Mesenchymal stem cell (in vitro differentiated cells and primary cell): ENCODE measurements around the gene SCN7A.

Experiments
- DNase-seq: peaks from one replicate; pipeline ENCODE4 v3.0.0-alpha.2; 2013
- H2AFZ ChIP-seq: one replicate; pipeline ENCODE4 v1.6.1; 2013; ENCODE audit warnings: low read depth, mild to moderate bottlenecking, control low read depth, inconsistent platforms, low read length, moderate library complexity
- H2AK5ac ChIP-seq: 2 replicates; pipeline ENCODE4 v1.6.1; 2013; ENCODE audit warnings: low read length, moderate library complexity, mild to moderate bottlenecking, inconsistent platforms; ENCODE audit not compliant: severe bottlenecking
- H2BK120ac ChIP-seq: one replicate; pipeline ENCODE4 v1.6.1; 2013; ENCODE audit warnings: low read depth, mild to moderate bottlenecking, inconsistent platforms, low read length, moderate library complexity
- H2BK12ac ChIP-seq, 2 experiments: one replicate each; pipeline ENCODE4 v1.6.1; 2013; ENCODE audit warnings: inconsistent platforms in 2 of 2, low read length in 2 of 2, mild to moderate bottlenecking in 2 of 2, moderate library complexity in 2 of 2, control low read depth in 1 of 2
- H2BK15ac ChIP-seq: one replicate; pipeline ENCODE4 v1.6.1; 2013; ENCODE audit warnings: mild to moderate bottlenecking, low read depth, inconsistent platforms; ENCODE audit not compliant: poor library complexity, severe bottlenecking
- H2BK5ac ChIP-seq: 2 replicates; pipeline ENCODE4 v1.6.1; 2013; ENCODE audit warnings: low read depth, mild to moderate bottlenecking, low read length, control low read depth, inconsistent platforms; ENCODE audit not compliant: poor library complexity, severe bottlenecking
- H3K14ac ChIP-seq, 2 experiments: one replicate each; pipeline ENCODE4 v1.6.1; 2013; ENCODE audit warnings: inconsistent platforms in 2 of 2, low read length in 2 of 2, control low read depth in 1 of 2, mild to moderate bottlenecking in 1 of 2, moderate library complexity in 1 of 2
- H3K18ac ChIP-seq, 2 experiments: one replicate each; pipeline ENCODE4 v1.6.1; 2013; ENCODE audit warnings: inconsistent platforms in 2 of 2, low read length in 2 of 2, control low read depth in 1 of 2, low read depth in 1 of 2, mild to moderate bottlenecking in 1 of 2
- H3K23ac ChIP-seq, 2 experiments: one replicate each; pipeline ENCODE4 v1.6.1; 2013; ENCODE audit warnings: inconsistent platforms in 2 of 2, low read length in 2 of 2, mild to moderate bottlenecking in 2 of 2, moderate library complexity in 2 of 2, control low read depth in 1 of 2
- H3K27ac ChIP-seq: 2 replicates; pipeline ENCODE4 v1.5.1; 2013; ENCODE audit warnings: mild to moderate bottlenecking, moderate library complexity, low read length, control low read depth, inconsistent platforms; ENCODE audit not compliant: poor library complexity, severe bottlenecking
- H3K27me3 ChIP-seq, 2 experiments: 2 replicates each; pipeline versions ENCODE4 v1.6.1 to v1.7.0; 2013; ENCODE audit warnings: low read length in 2 of 2, mild to moderate bottlenecking in 2 of 2, moderate library complexity in 2 of 2, control low read depth in 1 of 2, inconsistent platforms in 1 of 2; ENCODE audit not compliant: control insufficient read depth in 1 of 2, insufficient read depth in 1 of 2
- H3K36me3 ChIP-seq, 2 experiments: 2 replicates each; pipeline versions ENCODE4 v1.6.1 to v1.7.0; 2013; ENCODE audit warnings: low read length in 2 of 2, control low read depth in 1 of 2, inconsistent platforms in 1 of 2, low read depth in 1 of 2, mild to moderate bottlenecking in 1 of 2; ENCODE audit not compliant: insufficient read depth in 2 of 2, control insufficient read depth in 1 of 2
- H3K4ac ChIP-seq, 2 experiments: one replicate each; pipeline ENCODE4 v1.6.1; 2013; ENCODE audit warnings: inconsistent platforms in 2 of 2, low read length in 2 of 2, mild to moderate bottlenecking in 2 of 2, moderate library complexity in 2 of 2, control low read depth in 1 of 2, low read depth in 1 of 2
- H3K4me1 ChIP-seq: 2 replicates; pipeline ENCODE4 v1.6.1; 2013; ENCODE audit warnings: low read depth, low read length, control low read depth; ENCODE audit not compliant: control insufficient read depth, insufficient read depth
- H3K4me2 ChIP-seq: 2 replicates; pipeline ENCODE4 v1.6.1; 2013; ENCODE audit warnings: low read length, mild to moderate bottlenecking, inconsistent platforms; ENCODE audit not compliant: poor library complexity, severe bottlenecking
- H3K4me3 ChIP-seq, 2 experiments: 2 replicates each; pipeline versions ENCODE4 v1.5.1 to v1.7.0; 2013; ENCODE audit warnings: low read length in 2 of 2, mild to moderate bottlenecking in 2 of 2, control low read depth in 1 of 2, low read depth in 1 of 2; ENCODE audit not compliant: insufficient read depth in 1 of 2
- H3K79me1 ChIP-seq: replicated peaks from 2 replicates; pipeline ENCODE4 v1.6.1; 2013; ENCODE audit warnings: mild to moderate bottlenecking, control low read depth, low read length, inconsistent platforms; ENCODE audit not compliant: poor library complexity, severe bottlenecking
- H3K9ac ChIP-seq: 2 replicates; pipeline ENCODE4 v1.7.0; 2013; ENCODE audit warnings: mild to moderate bottlenecking, low read length, moderate library complexity
- H3K9me3 ChIP-seq: 2 replicates; pipeline ENCODE4 v1.7.0; 2013; ENCODE audit warnings: mild to moderate bottlenecking, low read length; ENCODE audit not compliant: control insufficient read depth
- H4K8ac ChIP-seq: one replicate; pipeline ENCODE4 v1.6.1; 2013; ENCODE audit warnings: inconsistent platforms, mild to moderate bottlenecking, low read length, moderate library complexity
- H4K91ac ChIP-seq: one replicate; pipeline ENCODE4 v1.6.1; 2013; ENCODE audit warnings: mild to moderate bottlenecking, low read length, inconsistent platforms
- WGBS: methylation state at CpG from one replicate; pipeline ENCODE4 v1.1.7; 2013; ENCODE audit warnings: mixed read lengths; 5-methylcytosine and 5-hydroxymethylcytosine counted together

Gene SCN7A

GRCh38 chr2:166487171-166487570 lies 6.9 kb downstream of the SCN7A start:
- no peak for DNase-seq
- H4K8ac ChIP-seq: no peak overlapping the region
- no peak overlapping the region for H2BK15ac ChIP-seq
- H2AK5ac ChIP-seq: no peak overlapping the region
- no peak overlapping the region for H2AFZ ChIP-seq
- H3K14ac ChIP-seq: no peak overlapping the region
- H3K4me2 ChIP-seq: no peak overlapping the region
- H2BK5ac ChIP-seq: no peak overlapping the region
- H3K27ac ChIP-seq: no peak overlapping the region
- no peak overlapping the region for H3K4me3 ChIP-seq
- H4K91ac ChIP-seq: no peak overlapping the region
- H3K4me1 ChIP-seq: no peaks in the 10 kb centered on the region
- no peak overlapping the region for H3K4ac ChIP-seq
- no peaks in the 10 kb centered on the region for H3K79me1 ChIP-seq
- H2BK12ac ChIP-seq: no peak overlapping the region
- H2BK120ac ChIP-seq: no peak overlapping the region
- no peaks in the 10 kb centered on the region for H3K27me3 ChIP-seq
- no peak overlapping the region for H3K18ac ChIP-seq
- no peak overlapping the region for H3K9ac ChIP-seq
- no peaks in the 10 kb centered on the region for H3K9me3 ChIP-seq
- no peaks in the 10 kb centered on the region for H3K36me3 ChIP-seq
- H3K23ac ChIP-seq: no peak overlapping the region
- 67% methylated on average over 1 of the region's 1 CpG for WGBS

- Histone ChIP-seq H2BK120ac (no peak overlapping the region), H3K4ac (no peak overlapping the region), H4K8ac (no peak overlapping the region), H3K36me3 (no peaks in the 10 kb centered on the region), H2AFZ (no peak overlapping the region), H2AK5ac (no peak overlapping the region), H3K23ac (no peak overlapping the region), H3K27me3 (no peaks in the 10 kb centered on the region), H2BK5ac (no peak overlapping the region), H3K14ac (no peak overlapping the region), H3K18ac (no peak overlapping the region), H3K27ac (no peak overlapping the region), H3K9me3 (no peaks in the 10 kb centered on the region), H3K9ac (no peak overlapping the region), H3K4me3 (no peak overlapping the region), H4K91ac (no peak overlapping the region), H3K79me1 (no peaks in the 10 kb centered on the region), H3K4me2 (no peak overlapping the region), H2BK12ac (no peak overlapping the region), H2BK15ac (no peak overlapping the region), H3K4me1 (no peaks in the 10 kb centered on the region)
- 81% methylated on average over 4 of the region's 5 CpGs for WGBS
- no peak for DNase-seq
These were observed 8.4 kb downstream of the SCN7A start for GRCh38 chr2:166485558-166486178.

- no peak for DNase-seq
- no peaks in the 10 kb centered on the region for H3K9me3 ChIP-seq
- H2BK5ac ChIP-seq: no peak overlapping the region
- H3K4me2 ChIP-seq: no peak overlapping the region
- H3K27me3 ChIP-seq: no peaks in the 10 kb centered on the region
- no peak overlapping the region for H2AFZ ChIP-seq
- H2BK120ac ChIP-seq: no peak overlapping the region
- H3K9ac ChIP-seq: no peak overlapping the region
- H3K14ac ChIP-seq: no peak overlapping the region
- H3K18ac ChIP-seq: no peak overlapping the region
- no peak overlapping the region for H2BK15ac ChIP-seq
- H2AK5ac ChIP-seq: no peak overlapping the region
- no peak overlapping the region for H4K91ac ChIP-seq
- H3K23ac ChIP-seq: no peak overlapping the region
- no peak overlapping the region for H3K4me3 ChIP-seq
- H3K4ac ChIP-seq: no peak overlapping the region
- no peaks in the 10 kb centered on the region for H3K36me3 ChIP-seq
- H4K8ac ChIP-seq: no peak overlapping the region
- no peaks in the 10 kb centered on the region for H3K79me1 ChIP-seq
- 100% methylated on average over 1 of the region's 2 CpGs for WGBS
- H3K4me1 ChIP-seq: no peaks in the 10 kb centered on the region
- H2BK12ac ChIP-seq: no peak overlapping the region
- no peak overlapping the region for H3K27ac ChIP-seq
These were observed 21.7 kb downstream of the SCN7A start for GRCh38 chr2:166472332-166472731.

GRCh38 chr2:166468124-166469024 lies 25.7 kb downstream of the SCN7A start:
- no peak overlapping the region for H2AFZ ChIP-seq
- H3K4me3 ChIP-seq: no peak overlapping the region
- H2AK5ac ChIP-seq: no peak overlapping the region
- no peak overlapping the region for H3K4me2 ChIP-seq
- no peak overlapping the region for H2BK12ac ChIP-seq
- DNase-seq: peak; percentile 4
- H3K79me1 ChIP-seq: no peaks in the 10 kb centered on the region
- H3K9me3 ChIP-seq: no peaks in the 10 kb centered on the region
- no peaks in the 10 kb centered on the region for H3K4me1 ChIP-seq
- 68% methylated on average over 3 of the region's 5 CpGs for WGBS
- H2BK120ac ChIP-seq: no peak overlapping the region
- H3K18ac ChIP-seq: no peak overlapping the region
- H2BK5ac ChIP-seq: no peak overlapping the region
- no peaks in the 10 kb centered on the region for H3K27me3 ChIP-seq
- no peak overlapping the region for H3K4ac ChIP-seq
- no peak overlapping the region for H3K14ac ChIP-seq
- H3K9ac ChIP-seq: no peak overlapping the region
- H3K23ac ChIP-seq: no peak overlapping the region
- no peak overlapping the region for H4K8ac ChIP-seq
- no peak overlapping the region for H3K27ac ChIP-seq
- no peak overlapping the region for H2BK15ac ChIP-seq
- H4K91ac ChIP-seq: no peak overlapping the region
- no peaks in the 10 kb centered on the region for H3K36me3 ChIP-seq
